Amniotic stem cell (primary cell): ENCODE measurements around the gene TEDC1.
"Not testable (repeated sequence)": the region's sequence is repeated elsewhere in the genome, so short reads cannot be mapped to it uniquely, and the experiment has no call there.

Experiments
- DNase-seq: peaks from one replicate; lab custom pipeline; 2025; lab: John Stamatoyannopoulos, UW

The TEDC1 gene

GRCh38 chr14:105537580-105538474 is 46.8 kb downstream of the TEDC1 start:
- DNase-seq, result no peak

GRCh38 chr14:105538481-105539049 is 47.5 kb downstream of the TEDC1 start:
- no peak for DNase-seq

GRCh38 chr14:105540811-105541210 is 49.8 kb downstream of the TEDC1 start:
- no peak for DNase-seq

DNA sequence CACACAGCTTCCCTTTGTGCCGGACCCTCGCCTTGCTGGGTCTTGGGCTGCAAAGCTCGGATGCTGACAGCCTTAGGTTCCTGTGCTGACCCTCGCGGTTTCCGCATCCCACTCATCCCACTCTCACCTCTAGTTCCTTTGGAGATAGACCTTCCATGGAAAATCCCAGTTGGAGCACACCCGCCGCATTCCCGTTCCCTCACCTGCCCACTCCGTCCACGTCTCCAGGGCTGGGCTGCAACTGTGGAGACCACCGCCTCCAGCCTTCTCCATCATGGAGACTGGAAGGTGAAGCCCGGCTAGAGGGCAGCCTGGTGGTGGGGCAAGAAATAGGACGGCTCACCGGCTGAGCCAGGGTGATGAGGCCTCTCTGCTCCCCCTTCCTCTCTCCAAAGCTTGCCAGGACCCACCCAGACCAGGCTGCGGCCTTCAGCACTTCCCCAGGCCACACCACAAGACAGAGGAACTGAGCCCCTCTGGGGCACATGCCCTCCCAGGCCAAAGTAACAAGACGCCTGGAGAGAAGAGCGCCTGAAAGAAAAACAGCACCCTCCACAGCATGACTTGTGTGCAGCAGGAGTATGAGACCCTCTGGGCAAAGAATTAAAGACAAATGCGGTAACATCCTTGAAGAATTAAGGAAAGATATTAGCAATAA is 50.3 kb downstream of the TEDC1 start:
- no peak for DNase-seq

GRCh38 chr14:105545676-105546075 is 54.6 kb downstream of the TEDC1 start:
- not testable (repeated sequence) for DNase-seq

- not testable (repeated sequence) for DNase-seq
Measured at GRCh38 chr14:105546410-105546809, 55.4 kb downstream of the TEDC1 start.

DNA sequence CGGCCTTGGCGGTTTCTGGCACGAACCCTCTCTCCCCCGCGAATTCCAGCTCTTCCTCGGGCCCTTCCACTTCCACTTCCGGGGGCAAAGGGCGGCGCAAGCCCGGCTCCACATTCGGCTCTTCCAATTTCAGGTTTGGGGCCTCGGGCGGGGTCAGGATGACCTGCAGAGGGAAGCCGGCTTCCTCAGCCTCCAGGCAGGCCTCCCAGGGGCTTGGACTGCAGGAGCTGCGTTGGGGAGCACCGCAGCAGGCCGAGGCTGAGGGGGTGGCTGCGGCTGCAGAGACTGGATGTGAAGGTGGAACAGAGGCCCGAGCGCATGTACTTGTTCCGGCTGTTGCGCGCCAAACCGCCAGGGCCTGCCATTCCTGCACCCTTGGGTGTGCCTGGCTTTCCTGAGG is 56.0 kb downstream of the TEDC1 start:
- not testable (repeated sequence) for DNase-seq

DNA sequence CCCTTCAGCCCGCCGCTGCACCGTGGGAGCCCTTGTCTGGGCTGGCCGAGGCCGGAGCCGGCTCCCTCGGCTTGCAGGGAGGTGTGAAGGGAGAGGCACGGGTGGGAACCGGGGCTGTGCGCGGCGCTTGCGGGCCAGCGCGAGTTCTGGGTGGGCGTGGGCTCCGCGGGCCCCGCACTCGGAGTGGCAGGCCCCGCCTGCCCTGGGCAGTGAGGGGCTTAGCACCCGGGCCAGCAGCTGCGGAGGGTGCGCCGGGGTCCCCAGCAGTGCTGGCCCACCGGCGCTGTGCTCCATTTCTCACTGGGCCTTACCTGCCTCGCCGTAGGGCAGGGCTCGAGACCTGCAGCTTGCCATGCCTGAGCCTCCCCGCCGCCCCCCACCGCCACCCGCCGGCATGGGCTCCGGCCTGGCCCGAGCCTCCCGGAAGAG is 56.7 kb downstream of the TEDC1 start:
- DNase-seq, result no peak
